ENCODE measurements around the gene MYLK.

The MYLK gene

DNA sequence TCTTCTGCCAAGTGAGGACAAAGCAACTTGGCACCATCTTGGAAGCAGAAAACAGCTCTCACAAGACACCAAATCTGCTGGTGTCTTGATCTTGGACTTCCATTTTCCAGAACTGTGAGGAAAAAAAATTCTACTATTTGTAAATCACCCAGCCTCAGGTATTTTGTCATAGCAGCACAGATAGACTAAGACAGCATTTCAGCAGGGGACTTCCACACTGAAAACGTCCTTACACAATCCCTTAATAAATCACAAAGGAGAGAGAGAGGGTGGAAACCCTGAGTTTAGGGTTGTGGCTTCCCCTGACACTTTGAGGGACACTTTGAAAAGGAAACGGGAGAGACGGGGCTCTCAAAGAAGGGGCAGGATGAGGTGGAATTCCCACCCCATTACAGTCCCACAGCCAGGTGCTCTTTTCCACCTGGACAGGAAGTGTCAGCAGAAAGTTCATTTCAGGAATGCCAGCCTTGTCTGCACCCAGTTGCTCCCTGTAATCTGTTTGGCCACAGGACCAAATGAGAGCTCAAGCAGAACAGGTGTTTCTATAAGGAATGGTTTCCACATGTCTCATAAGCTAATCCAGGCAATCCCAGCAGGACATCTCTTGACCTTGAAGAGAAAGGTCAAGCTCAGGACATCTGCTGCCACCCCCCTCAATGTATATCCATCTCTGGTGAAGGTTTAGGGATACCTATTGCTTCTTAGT is 51.3 kb downstream of the MYLK start:
- TF ChIP-seq, protein P1, sequence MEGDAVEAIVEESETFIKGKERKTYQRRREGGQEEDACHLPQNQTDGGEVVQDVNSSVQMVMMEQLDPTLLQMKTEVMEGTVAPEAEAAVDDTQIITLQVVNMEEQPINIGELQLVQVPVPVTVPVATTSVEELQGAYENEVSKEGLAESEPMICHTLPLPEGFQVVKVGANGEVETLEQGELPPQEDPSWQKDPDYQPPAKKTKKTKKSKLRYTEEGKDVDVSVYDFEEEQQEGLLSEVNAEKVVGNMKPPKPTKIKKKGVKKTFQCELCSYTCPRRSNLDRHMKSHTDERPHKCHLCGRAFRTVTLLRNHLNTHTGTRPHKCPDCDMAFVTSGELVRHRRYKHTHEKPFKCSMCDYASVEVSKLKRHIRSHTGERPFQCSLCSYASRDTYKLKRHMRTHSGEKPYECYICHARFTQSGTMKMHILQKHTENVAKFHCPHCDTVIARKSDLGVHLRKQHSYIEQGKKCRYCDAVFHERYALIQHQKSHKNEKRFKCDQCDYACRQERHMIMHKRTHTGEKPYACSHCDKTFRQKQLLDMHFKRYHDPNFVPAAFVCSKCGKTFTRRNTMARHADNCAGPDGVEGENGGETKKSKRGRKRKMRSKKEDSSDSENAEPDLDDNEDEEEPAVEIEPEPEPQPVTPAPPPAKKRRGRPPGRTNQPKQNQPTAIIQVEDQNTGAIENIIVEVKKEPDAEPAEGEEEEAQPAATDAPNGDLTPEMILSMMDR (IDR thresholded peaks at IDR 0.05; ENCODE audit: low read depth, low read length) = no peak
- no peak for DNase-seq (ENCODE audit: low read depth in 2 of 2)
- H3K4me3 ChIP-seq (replicated peaks in 1 of 2; ENCODE audit: low read depth in 2 of 2, low read length in 2 of 2) = no peak overlapping the region

DNA sequence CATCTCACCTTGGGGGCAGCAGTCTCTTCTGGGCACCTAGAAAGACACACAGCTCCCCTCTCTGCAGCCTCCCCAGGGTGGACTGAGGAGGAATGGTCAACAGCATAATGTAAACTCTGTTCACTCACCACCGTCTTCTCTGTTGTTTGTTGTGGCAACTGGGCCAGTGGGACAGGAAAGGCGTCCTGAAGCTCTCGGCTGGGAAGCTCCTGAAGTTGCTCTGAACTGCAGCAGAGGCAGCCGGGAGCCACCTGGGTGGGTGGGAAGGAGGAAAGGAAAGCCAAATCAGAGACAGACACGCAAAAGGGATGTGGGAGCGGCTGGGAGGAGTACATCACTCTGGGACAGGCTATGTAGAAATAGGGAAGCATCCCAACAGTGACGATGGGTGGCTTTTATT is 52.7 kb downstream of the MYLK start:
- H3K4me3 ChIP-seq (replicated peaks in 1 of 2; ENCODE audit: low read depth in 2 of 2, low read length in 2 of 2) = no peak overlapping the region
- no peak for DNase-seq (ENCODE audit: low read depth in 2 of 2)
- TF ChIP-seq, protein P1 (IDR thresholded peaks at IDR 0.05; ENCODE audit: low read depth, low read length) = no peak

- no peak for DNase-seq (ENCODE audit: low read depth in 2 of 2)
- H3K4me3 ChIP-seq (replicated peaks in 1 of 2; ENCODE audit: low read depth in 2 of 2, low read length in 2 of 2) = no peak overlapping the region
- TF ChIP-seq, protein P1 (IDR thresholded peaks at IDR 0.05; ENCODE audit: low read depth, low read length) = no peak
These were observed 62.2 kb downstream of the MYLK start for GRCh38 chr3:123821920-123822319.

DNA sequence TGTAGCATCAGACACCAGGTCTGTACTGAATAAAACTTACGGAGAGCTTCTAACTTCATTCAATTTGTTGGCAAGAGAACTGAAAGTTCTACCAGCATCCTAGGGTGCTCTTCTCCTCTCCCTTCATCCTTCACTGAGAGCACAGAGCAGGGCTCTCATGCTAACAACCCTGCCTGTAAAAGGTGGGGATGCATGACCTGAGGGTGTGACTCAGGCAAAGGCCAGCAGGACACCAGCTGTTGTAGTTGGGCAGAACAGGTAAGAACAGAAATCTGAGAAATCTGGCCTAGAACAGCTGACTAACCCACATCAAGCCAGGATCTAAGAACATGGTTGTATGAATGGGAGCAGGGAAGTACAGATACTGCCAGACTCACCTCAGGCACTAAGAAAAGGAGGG is 64.2 kb downstream of the MYLK start:
- H3K4me3 ChIP-seq (replicated peaks in 1 of 2; ENCODE audit: low read depth in 2 of 2, low read length in 2 of 2) = no peak overlapping the region
- DNase-seq (ENCODE audit: low read depth in 2 of 2) = no peak
- TF ChIP-seq, protein P1 (IDR thresholded peaks at IDR 0.05; ENCODE audit: low read depth, low read length) = no peak

DNA sequence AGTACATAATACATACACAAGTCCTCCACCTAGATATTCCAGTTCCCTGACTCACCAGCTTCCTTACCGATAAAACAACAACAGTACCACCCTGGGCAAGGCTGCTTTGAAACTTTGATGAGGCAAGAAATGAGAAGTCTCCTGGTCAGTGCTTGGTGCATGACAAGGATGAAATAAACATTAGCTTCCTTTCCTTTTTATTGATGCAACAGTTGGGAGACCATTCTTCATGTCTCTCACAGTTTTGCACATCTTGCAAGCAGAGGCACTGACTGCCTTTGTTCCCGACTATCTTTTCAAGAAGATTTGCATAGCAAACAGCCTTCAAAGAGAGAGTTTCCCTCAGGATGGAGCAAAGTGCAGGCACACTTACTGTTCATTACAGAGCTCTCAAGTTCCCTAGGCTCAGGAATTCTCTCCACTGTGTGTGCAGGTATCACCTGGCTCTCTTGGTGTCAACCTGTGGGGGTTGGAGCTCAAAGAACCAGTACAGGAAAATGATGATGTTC is 65.2 kb downstream of the MYLK start:
- DNase-seq (ENCODE audit: low read depth in 2 of 2) = peak; percentile 48 to 73
- H3K4me3 ChIP-seq (replicated peaks in 1 of 2; ENCODE audit: low read depth in 2 of 2, low read length in 2 of 2) = no peak overlapping the region
- TF ChIP-seq, protein P1 (IDR thresholded peaks at IDR 0.05; ENCODE audit: low read depth, low read length) = no peak

DNA sequence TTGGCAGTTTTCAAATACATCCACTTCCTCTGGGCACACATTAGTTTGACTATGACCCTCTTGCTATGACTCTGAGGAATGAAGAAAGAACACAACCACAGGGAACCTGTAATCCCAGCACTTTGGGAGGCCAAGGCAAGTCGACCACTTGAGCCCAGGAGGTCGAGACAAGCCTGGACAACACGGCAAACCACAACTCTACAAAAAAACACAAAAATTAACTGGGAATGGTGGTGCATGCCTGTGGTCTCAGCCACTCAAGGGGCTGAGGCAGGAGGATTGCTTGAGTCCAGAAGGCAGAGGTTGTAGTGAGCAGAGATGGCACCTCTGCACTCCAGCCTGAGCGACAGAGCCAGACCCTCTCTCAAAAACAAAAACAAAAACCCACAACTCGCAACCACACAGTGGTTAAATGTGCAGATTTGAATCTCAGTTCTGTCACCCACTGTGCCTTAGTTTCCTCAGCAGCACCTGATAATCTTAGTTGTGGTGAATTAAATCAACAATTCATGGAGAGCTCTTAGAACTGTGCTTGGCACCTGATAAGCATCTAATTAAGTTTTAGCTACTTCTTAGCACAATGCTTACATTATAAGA is 65.7 kb downstream of the MYLK start:
- TF ChIP-seq, protein P1 (IDR thresholded peaks at IDR 0.05; ENCODE audit: low read depth, low read length) = no peak
- DNase-seq (ENCODE audit: low read depth in 2 of 2) = peak in 1 of 2 donors; percentile 40

More for the DNA sequence above, 65.7 kb downstream of the MYLK start:
- no peak overlapping the region for H3K4me3 ChIP-seq (replicated peaks in 1 of 2; ENCODE audit: low read depth in 2 of 2, low read length in 2 of 2)

All from cardiac fibroblast (primary cell).